H1 (cell line): ENCODE data around the gene IFNGR1. TPM values are rescaled to one million over a fixed set of nuclear protein-coding genes. Genes with fewer than 3 reads are reported as not detected.

Experiments
- CTCF ChIA-PET: fragments of 300-600 bp; sonication (Branson Sonifier 250); formaldehyde crosslinking; loops from one replicate; lab custom pipeline; 2021; ENCODE audit not compliant: partially characterized antibody; lab: Charles Lee
- POLR2A ChIA-PET: fragments of 300-600 bp; sonication (Branson Sonifier 250); formaldehyde crosslinking; loops from one replicate; lab custom pipeline; 2021; ENCODE audit warnings: inconsistent platforms; ENCODE audit not compliant: partially characterized antibody; lab: Charles Lee
- DNase-seq, 2 experiments: peaks; one replicate each; pipeline versions ENCODE4 v3.0.0 to v3.0.0-alpha.2; 2010 to 2022; ENCODE audit warnings: low spot score in 2 of 2, low read depth in 1 of 2, mixed read lengths in 1 of 2
- FAIRE-seq: peaks from 2 replicates; lab custom pipeline; 2011; peaks lifted over from hg19 to GRCh38; lab: Jason Lieb, UNC
- H2AFZ ChIP-seq: 2 replicates; pipeline ENCODE4 v1.8.1; 2012; ENCODE audit warnings: low read length, inconsistent platforms
- H2AK5ac ChIP-seq: 2 replicates; pipeline ENCODE4 v1.6.1; 2013; ENCODE audit warnings: low read depth, low read length
- H2BK120ac ChIP-seq: replicated peaks from 2 replicates; pipeline ENCODE3; 2013; ENCODE audit warnings: low read depth, low read length, inconsistent platforms
- H2BK12ac ChIP-seq: 2 replicates; pipeline ENCODE4 v1.6.1; 2013; ENCODE audit warnings: low read depth, low read length
- H2BK15ac ChIP-seq: 2 replicates; pipeline ENCODE4 v1.6.1; 2013; ENCODE audit warnings: low read length
- H2BK20ac ChIP-seq: 2 replicates; pipeline ENCODE4 v1.6.1; 2013; ENCODE audit warnings: low read length
- H2BK5ac ChIP-seq: 2 replicates; pipeline ENCODE4 v1.6.1; 2013; ENCODE audit warnings: low read depth, low read length
- H3K14ac ChIP-seq: 2 replicates; pipeline ENCODE4 v1.6.1; 2013; ENCODE audit warnings: inconsistent platforms; ENCODE audit not compliant: insufficient read length
- H3K18ac ChIP-seq: 2 replicates; pipeline ENCODE4 v1.6.1; 2013; ENCODE audit warnings: low read length; ENCODE audit errors: extremely low read depth
- H3K23ac ChIP-seq: 2 replicates; pipeline ENCODE4 v1.6.1; 2013; ENCODE audit warnings: inconsistent platforms; ENCODE audit not compliant: insufficient read length
- H3K23me2 ChIP-seq: 2 replicates; pipeline ENCODE4 v1.6.1; 2013; ENCODE audit warnings: low read depth, low read length
- H3K27ac ChIP-seq: 2 replicates; pipeline ENCODE4 v1.6.1; 2011; ENCODE audit warnings: low read depth, low read length, inconsistent platforms
- H3K27me3 ChIP-seq, 4 experiments: replicated peaks in 1 of 4; 1 replicate in 1 of 4; 2 replicates in 3 of 4; pipeline versions ENCODE4 v1.6.1 to v1.8.1; 2011 to 2013; ENCODE audit warnings: low read length in 3 of 4, mild to moderate bottlenecking in 3 of 4, inconsistent platforms in 2 of 4, mixed read lengths in 2 of 4, moderate library complexity in 1 of 4; ENCODE audit not compliant: control insufficient read depth in 3 of 4, insufficient read depth in 3 of 4; ENCODE audit errors: extremely low read depth in 1 of 4
- H3K36me3 ChIP-seq, 4 experiments: 2 replicates each; pipeline versions ENCODE4 v1.6.1 to v1.8.1; 2011 to 2013; ENCODE audit warnings: mild to moderate bottlenecking in 4 of 4, low read length in 3 of 4, moderate library complexity in 2 of 4, control low read depth in 1 of 4, inconsistent platforms in 1 of 4; ENCODE audit not compliant: insufficient read depth in 4 of 4, control insufficient read depth in 2 of 4
- H3K4ac ChIP-seq: replicated peaks from 2 replicates; pipeline ENCODE3; 2013; ENCODE audit warnings: low read length, low read depth, mixed read lengths, inconsistent platforms; ENCODE audit not compliant: insufficient read length
- H3K4me1 ChIP-seq, 4 experiments: replicated peaks in 1 of 4; 1 replicate in 1 of 4; 2 replicates in 3 of 4; pipeline versions ENCODE4 v1.6.1 to v1.8.1; 2011 to 2013; ENCODE audit warnings: low read length in 3 of 4, inconsistent platforms in 2 of 4, mixed read lengths in 1 of 4; ENCODE audit not compliant: insufficient read depth in 4 of 4, control insufficient read depth in 3 of 4
- H3K4me2 ChIP-seq, 2 experiments: 2 replicates each; pipeline versions ENCODE4 v1.6.1 to v1.8.1; 2011 to 2013; ENCODE audit warnings: low read depth in 2 of 2, low read length in 2 of 2, control low read depth in 1 of 2, inconsistent platforms in 1 of 2, mild to moderate bottlenecking in 1 of 2; ENCODE audit not compliant: insufficient read depth in 1 of 2
- H3K4me3 ChIP-seq, 4 experiments: fragments of 200-600, 300-600 bp in 1 of 4; sonication (generic), shearing (Covaris generic), sonication (Bioruptor Twin) in 1 of 4; 2 replicates each; pipeline versions ENCODE4 v1.5.1 to v1.8.1; 2011 to 2016; ENCODE audit warnings: low read length in 4 of 4, low read depth in 3 of 4, control low read depth in 2 of 4, inconsistent platforms in 2 of 4, mild to moderate bottlenecking in 2 of 4, mixed read lengths in 1 of 4, moderate library complexity in 1 of 4; ENCODE audit not compliant: insufficient read depth in 2 of 4; ENCODE audit errors: extremely low read depth in 1 of 4
- H3K56ac ChIP-seq: replicated peaks from 2 replicates; pipeline ENCODE3; 2013; ENCODE audit warnings: low read depth, mild to moderate bottlenecking, mixed read lengths, low read length, inconsistent platforms; ENCODE audit not compliant: insufficient read length
- H3K79me1 ChIP-seq: 2 replicates; pipeline ENCODE4 v1.6.1; 2013; ENCODE audit warnings: low read depth, low read length, control low read depth
- H3K79me2 ChIP-seq, 2 experiments: 2 replicates each; pipeline versions ENCODE4 v1.6.1 to v1.8.1; 2012 to 2013; ENCODE audit warnings: low read length in 2 of 2, mild to moderate bottlenecking in 2 of 2, inconsistent platforms in 1 of 2; ENCODE audit not compliant: insufficient read depth in 2 of 2, control insufficient read depth in 1 of 2
- H3K9ac ChIP-seq, 4 experiments: replicated peaks in 1 of 4; 1 replicate in 1 of 4; 2 replicates in 3 of 4; pipeline versions ENCODE4 v1.6.1 to v1.8.1; 2011 to 2013; ENCODE audit warnings: low read depth in 3 of 4, low read length in 3 of 4, control low read depth in 2 of 4, mild to moderate bottlenecking in 2 of 4, moderate library complexity in 2 of 4, inconsistent platforms in 1 of 4; ENCODE audit errors: extremely low read depth in 1 of 4
- H3K9me3 ChIP-seq, 2 experiments: 2 replicates each; pipeline versions ENCODE4 v1.6.1 to v1.8.1; 2012 to 2013; ENCODE audit warnings: mild to moderate bottlenecking in 2 of 2, moderate library complexity in 2 of 2, control low read depth in 1 of 2, inconsistent platforms in 1 of 2, low read depth in 1 of 2, low read length in 1 of 2, mixed read lengths in 1 of 2; ENCODE audit not compliant: insufficient read depth in 2 of 2
- H4K20me1 ChIP-seq, 2 experiments: replicated peaks in 1 of 2; 2 replicates each; pipeline versions ENCODE3 to v1.8.1; 2011 to 2013; ENCODE audit warnings: inconsistent platforms in 2 of 2, low read length in 2 of 2, mild to moderate bottlenecking in 1 of 2; ENCODE audit not compliant: insufficient read depth in 2 of 2, control insufficient read depth in 1 of 2
- H4K5ac ChIP-seq: 2 replicates; pipeline ENCODE4 v1.6.1; 2013; ENCODE audit warnings: low read length, low read depth, mixed read lengths, inconsistent platforms; ENCODE audit not compliant: insufficient read length
- H4K8ac ChIP-seq: 2 replicates; pipeline ENCODE4 v1.8.0; 2013; ENCODE audit warnings: mild to moderate bottlenecking, moderate library complexity, low read length, inconsistent platforms; ENCODE audit not compliant: insufficient read depth; ENCODE audit errors: extremely low read depth
- H4K91ac ChIP-seq: replicated peaks from 2 replicates; pipeline ENCODE3; 2013; ENCODE audit warnings: low read length, mixed read lengths, inconsistent platforms; ENCODE audit not compliant: insufficient read length
- BCL11A ChIP-seq, 2 experiments: IDR thresholded peaks; one replicate each; pipeline ENCODE4 v1.6.1; 2011; ENCODE audit warnings: low read depth in 2 of 2, low read length in 2 of 2, mild to moderate bottlenecking in 2 of 2
- BRCA1 ChIP-seq: IDR thresholded peaks from 2 replicates; pipeline ENCODE4 v1.6.1; 2012; ENCODE audit warnings: low read depth, low read length, improper control_type of control experiment
- CBX8 ChIP-seq: fragments of 300-800, 300-1000 bp; sonication (generic); IDR thresholded peaks from 2 replicates; pipeline ENCODE4 v1.7.1; 2016; ENCODE audit warnings: low read depth, low read length, borderline replicate concordance
- CHD2 ChIP-seq: IDR thresholded peaks from 2 replicates; pipeline ENCODE4 v1.6.1; 2012; ENCODE audit warnings: low read length, improper control_type of control experiment
- CREB1 ChIP-seq: IDR thresholded peaks from 2 replicates; pipeline ENCODE4 v1.6.1; 2012; ENCODE audit warnings: inconsistent platforms
- KDM1A ChIP-seq: fragments of 200-600, 300-600 bp; sonication (generic); IDR thresholded peaks from 2 replicates; pipeline ENCODE4 v1.7.1; 2016; ENCODE audit warnings: mild to moderate bottlenecking, low read length, borderline replicate concordance
- RXRA ChIP-seq: IDR thresholded peaks from 2 replicates; pipeline ENCODE4 v1.6.1; 2011; ENCODE audit warnings: low read depth, mild to moderate bottlenecking, low read length, moderate library complexity; ENCODE audit not compliant: insufficient read depth
- SIN3A ChIP-seq, 2 experiments: IDR thresholded peaks in 1 of 2; conservative IDR thresholded peaks in 1 of 2; 2 replicates each; pipeline ENCODE4 v1.6.1; 2011 to 2012; ENCODE audit warnings: low read length in 2 of 2, improper control_type of control experiment in 1 of 2, low read depth in 1 of 2, mild to moderate bottlenecking in 1 of 2
- SIRT6 ChIP-seq: IDR thresholded peaks from one replicate; pipeline ENCODE4 v1.7.1; 2012; ENCODE audit warnings: low read length, inconsistent platforms
- SP2 ChIP-seq: IDR thresholded peaks from 2 replicates; pipeline ENCODE4 v1.6.1; 2012; ENCODE audit warnings: mild to moderate bottlenecking, low read length, inconsistent platforms
- TAF1 ChIP-seq: IDR thresholded peaks from 2 replicates; pipeline ENCODE4 v1.6.1; 2011; ENCODE audit warnings: mild to moderate bottlenecking, low read depth, low read length
- TEAD4 ChIP-seq: IDR thresholded peaks from 2 replicates; pipeline ENCODE4 v1.6.1; 2012; ENCODE audit warnings: low read depth, low read length, inconsistent platforms, mixed read lengths
- YY1 ChIP-seq: IDR thresholded peaks from 2 replicates; pipeline ENCODE4 v1.6.1; 2011; ENCODE audit warnings: low read depth, mild to moderate bottlenecking, low read length
- ZNF274 ChIP-seq: IDR thresholded peaks from 2 replicates; pipeline ENCODE4 v1.7.0; 2012; ENCODE audit warnings: low read length, borderline replicate concordance; ENCODE audit errors: extremely low read depth
- WGBS, 2 experiments: shearing (Covaris generic) in 1 of 2; methylation state at CpG; one replicate each; pipeline versions ENCODE4 v1.1.6 to v1.1.7; 2013 to 2015; ENCODE audit warnings: low lambda C conversion rate in 2 of 2, mixed read lengths in 2 of 2, inconsistent platforms in 1 of 2, low coverage in 1 of 2, missing lambda C conversion rate in 1 of 2; ENCODE audit not compliant: insufficient replicate concordance in 2 of 2, insufficient coverage in 1 of 2, insufficient read length in 1 of 2; ENCODE audit errors: extremely low coverage in 1 of 2, missing lambda C conversion rate in 1 of 2; 5-methylcytosine and 5-hydroxymethylcytosine counted together
- polyA plus RNA-seq, 7 experiments: library from polyadenylated mRNA; depleted of rRNA in 3 of 7; stranded (reverse) in 5 of 7; unstranded in 2 of 7; fragments of >200 nt in 5 of 7; fragments of 200-250 nt in 2 of 7; gene quantifications; 1 replicate in 5 of 7; 2 replicates in 1 of 7; 4 replicates in 1 of 7; pipeline versions ENCODE4 v1.2.1 to v1.2.3, GENCODE V29; 2011 to 2013; ENCODE audit warnings: missing spikeins in 2 of 7, mixed read lengths in 2 of 7
- total RNA-seq: library from RNA; stranded (reverse); fragmentation: NEBNext Ultra II Directional; extraction: Animal tissue kit (Norgen Biotek cat#: 25700); gene quantifications from 2 replicates; pipeline ENCODE4 v1.2.1, GENCODE V29; 2021
- TF ChIP-seq, protein P1 (sequence below): IDR thresholded peaks from 2 replicates; pipeline ENCODE4 v1.6.1; 2011; ENCODE audit warnings: low read length, improper control_type of control experiment

IFNGR1 gene
- total and polyA plus RNA-seq, 2 of the 8 experiments (the other 6 are each of a cell fraction or from before 2014, with no cell fraction given), result 9.7 to 20.9 TPM

DNA sequence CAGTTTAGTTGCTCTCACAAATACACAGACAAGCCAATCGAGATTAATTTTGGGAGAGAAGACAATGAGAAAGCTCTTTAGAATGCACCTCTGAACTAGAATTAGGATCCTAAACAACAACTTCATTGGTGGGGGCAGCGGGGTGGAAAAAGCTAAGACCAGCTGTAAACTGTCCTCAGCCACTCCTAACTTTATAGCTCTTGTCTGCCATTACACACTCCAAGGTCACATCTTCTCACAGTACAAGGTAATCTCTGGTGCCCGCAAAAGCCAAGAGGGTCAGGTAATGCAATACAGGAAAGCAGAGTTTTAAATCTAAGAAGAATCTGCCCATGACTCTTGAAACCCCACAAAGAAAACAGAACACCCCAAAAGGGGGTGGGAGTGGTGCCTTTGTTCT, 27.9 kb downstream of the IFNGR1 start:
- Histone ChIP-seq H3K27me3 (no peaks in the 10 kb centered on the region), H2AK5ac (no peak overlapping the region), H3K56ac (no peak overlapping the region), H3K9me3 (peaks cover 34 to 41% of the 10 kb centered on the region in 2 experiments), H3K27ac (no peak overlapping the region), H2BK5ac (no peak overlapping the region), H3K14ac (no peak overlapping the region), H3K23ac (no peak overlapping the region), H3K4me3 (no peak overlapping the region), H2AFZ (no peak overlapping the region), H2BK12ac (no peak overlapping the region), H3K4ac (no peak overlapping the region), H3K9ac (no peak overlapping the region), H4K5ac (no peak overlapping the region), H3K23me2 (no peaks in the 10 kb centered on the region), H4K91ac (no peak overlapping the region), H3K79me2 (no peaks in the 10 kb centered on the region), H3K36me3 (peaks cover 0 to 2% (median 0%) of the 10 kb centered on the region in 4 experiments; a peak in 1 of 8 replicates), H2BK15ac (no peak overlapping the region), H4K8ac (no peak overlapping the region), H2BK20ac (no peak overlapping the region), H2BK120ac (no peak overlapping the region), H3K79me1 (no peaks in the 10 kb centered on the region), H4K20me1 (no peaks in the 10 kb centered on the region), H3K18ac (no peak overlapping the region), H3K4me2 (no peak overlapping the region), H3K4me1 (no peaks in the 10 kb centered on the region)
- ChIA-PET CTCF (interaction anchor here (0.9 kb wide), 1 partner anchor 398 kb away, joined by 3 read pairs; no protein-coding TSS in a partner anchor), POLR2A (no interaction called here)
- 76% methylated on average over 3 of the region's 3 CpGs; no CpG with 5 or more reads in 1 of the 2 experiments for WGBS, 2 experiments
- DNase-seq (no peak), FAIRE-seq (no peak)
- TF ChIP-seq CBX8, result no peak
- TF ChIP-seq BRCA1, result no peak
- TF ChIP-seq, protein P1, sequence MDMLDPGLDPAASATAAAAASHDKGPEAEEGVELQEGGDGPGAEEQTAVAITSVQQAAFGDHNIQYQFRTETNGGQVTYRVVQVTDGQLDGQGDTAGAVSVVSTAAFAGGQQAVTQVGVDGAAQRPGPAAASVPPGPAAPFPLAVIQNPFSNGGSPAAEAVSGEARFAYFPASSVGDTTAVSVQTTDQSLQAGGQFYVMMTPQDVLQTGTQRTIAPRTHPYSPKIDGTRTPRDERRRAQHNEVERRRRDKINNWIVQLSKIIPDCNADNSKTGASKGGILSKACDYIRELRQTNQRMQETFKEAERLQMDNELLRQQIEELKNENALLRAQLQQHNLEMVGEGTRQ, result no peak
- no peak for TF ChIP-seq YY1
- TF ChIP-seq CREB1, result no peak
- TF ChIP-seq SIRT6, result no peak
- no peak for TF ChIP-seq KDM1A
- TF ChIP-seq ZNF274, result no peak
- TF ChIP-seq CHD2, result no peak
- no peak for TF ChIP-seq TAF1
- no peak for TF ChIP-seq SIN3A (conservative IDR thresholded peaks at IDR 0.05 in 1 of 2, IDR thresholded peaks at IDR 0.05 in 1 of 2; ENCODE audit: low read depth in 1 of 2, low read length in 2 of 2)
- TF ChIP-seq BCL11A (IDR thresholded peaks at IDR 0.05; ENCODE audit: low read depth in 2 of 2, low read length in 2 of 2), result no peak
- TF ChIP-seq TEAD4, result no peak
- TF ChIP-seq RXRA, result no peak
- TF ChIP-seq SP2, result no peak
